HG03571 (cell line): ENCODE measurements around the gene CTPS2.
"Not testable (repeated sequence)": the region's sequence is repeated elsewhere in the genome, so short reads cannot be mapped to it uniquely, and the experiment has no call there.

ENCODE experiments used
- ATAC-seq: cut with Tn5 transposase; IDR thresholded peaks from one replicate; pipeline ENCODE4 v1.9.1; 2021; ENCODE audit not compliant: unreplicated experiment

The CTPS2 gene

GRCh38 chrX:16712548-16713155, at the start of gene CTPS2:
TSS of gene CTPS2 (minus strand) at chrX:16712669. CDS start at chrX:16702902, 9,767 bp downstream.
- ATAC-seq = peak; percentile 84

GRCh38 chrX:16761500-16761899, 49.0 kb upstream of the CTPS2 start:
- ATAC-seq = not testable (repeated sequence)

- ATAC-seq = no peak
Measured at GRCh38 chrX:16756724-16757123, 44.3 kb upstream of the CTPS2 start.

GRCh38 chrX:16754019-16754418, 41.5 kb upstream of the CTPS2 start:
- no peak for ATAC-seq

GRCh38 chrX:16750136-16750535, 37.7 kb upstream of the CTPS2 start:
- no peak for ATAC-seq

GRCh38 chrX:16748425-16748824, 36.0 kb upstream of the CTPS2 start:
- ATAC-seq = no peak

GRCh38 chrX:16745659-16746058, 33.2 kb upstream of the CTPS2 start:
- ATAC-seq = no peak

- ATAC-seq = no peak
Measured at GRCh38 chrX:16745102-16745501, 32.6 kb upstream of the CTPS2 start.

- no peak for ATAC-seq
Measured at GRCh38 chrX:16743604-16744325, 31.3 kb upstream of the CTPS2 start.

GRCh38 chrX:16739574-16739973, 27.1 kb upstream of the CTPS2 start:
- no peak for ATAC-seq

GRCh38 chrX:16737024-16737423, 24.6 kb upstream of the CTPS2 start:
- ATAC-seq = no peak

- ATAC-seq = no peak
Measured at GRCh38 chrX:16733013-16733412, 20.5 kb upstream of the CTPS2 start.

GRCh38 chrX:16730450-16730849, 18.0 kb upstream of the CTPS2 start:
- ATAC-seq = no peak

GRCh38 chrX:16727637-16728036, 15.2 kb upstream of the CTPS2 start:
- no peak for ATAC-seq

- peak; percentile 72 for ATAC-seq
Measured at GRCh38 chrX:16726347-16726988, 14.0 kb upstream of the CTPS2 start.

- ATAC-seq = no peak
Measured at GRCh38 chrX:16725072-16725471, 12.6 kb upstream of the CTPS2 start.

- no peak for ATAC-seq
Measured at GRCh38 chrX:16722481-16722880, 10.0 kb upstream of the CTPS2 start.

- peak; percentile 97 for ATAC-seq
Measured at GRCh38 chrX:16719334-16720084, 7.0 kb upstream of the CTPS2 start, which contains the start of gene SYAP1. TSS of gene SYAP1 (plus strand) at chrX:16719612. CDS start at chrX:16719725, 113 bp downstream.

GRCh38 chrX:16718824-16719333, 6.4 kb upstream of the CTPS2 start:
- no peak for ATAC-seq

GRCh38 chrX:16716451-16716850, 4.0 kb upstream of the CTPS2 start:
- not testable (repeated sequence) for ATAC-seq

GRCh38 chrX:16715638-16716037, 3.2 kb upstream of the CTPS2 start:
- not testable (repeated sequence) for ATAC-seq
